Spleen (tissue), 7 donors: ENCODE results near the gene TMEM203.

Experiments used
- CTCF ChIP-seq, 11 experiments: fragments of 200-600 bp in 7 of 11; fragments of 450-650 bp in 4 of 11; sonication (generic) in 4 of 11; IDR thresholded peaks in 8 of 11; conservative IDR thresholded peaks in 3 of 11; 1 replicate in 7 of 11; 2 replicates in 4 of 11; pipeline versions ENCODE4 v1.4.0 to v1.8.0; 2016 to 2021; ENCODE audit warnings: antibody characterized with exemption in 11 of 11, inconsistent platforms in 4 of 11, mild to moderate bottlenecking in 1 of 11
- POLR2A ChIP-seq, 3 donors: fragments of 450-650 bp; IDR thresholded peaks; one replicate each; pipeline ENCODE4 v1.5.1; 2017; ENCODE audit warnings: antibody characterized with exemption in 3 of 3, mild to moderate bottlenecking in 1 of 3
- donor health status: DM: no; HTN: no; CAD: no; lungs with moderate emphysema.
- donor health status: DM: no; HTN: no; CAD: no.
- donor health status: DM: no; HTN: no; CAD: no.

- TF ChIP-seq POLR2A (IDR thresholded peaks at IDR 0.05) (no peak), CTCF (IDR thresholded peaks at IDR 0.05 in 8 of 11, conservative IDR thresholded peaks at IDR 0.05 in 3 of 11) (peak; percentile 86 to 98 (median 94))
These were observed 21.8 kb upstream of the TMEM203 start, which contains the start of gene RNF224 for GRCh38 chr9:137227054-137227852.
